NCI-H1417 treated with DMSO at 0.1 percent for 48 hours (cell line): ENCODE measurements around the gene GPR3.

Experiments
- DNase-seq: peaks from one replicate; lab custom pipeline; 2025; lab: John Stamatoyannopoulos, UW

The GPR3 gene, protein sequence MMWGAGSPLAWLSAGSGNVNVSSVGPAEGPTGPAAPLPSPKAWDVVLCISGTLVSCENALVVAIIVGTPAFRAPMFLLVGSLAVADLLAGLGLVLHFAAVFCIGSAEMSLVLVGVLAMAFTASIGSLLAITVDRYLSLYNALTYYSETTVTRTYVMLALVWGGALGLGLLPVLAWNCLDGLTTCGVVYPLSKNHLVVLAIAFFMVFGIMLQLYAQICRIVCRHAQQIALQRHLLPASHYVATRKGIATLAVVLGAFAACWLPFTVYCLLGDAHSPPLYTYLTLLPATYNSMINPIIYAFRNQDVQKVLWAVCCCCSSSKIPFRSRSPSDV

GRCh38 chr1:27392096-27392777 is at the start of gene GPR3:
Gene GPR3, plus strand, starts transcription at chr1:27392622. Its CDS starts 1,177 bp downstream, at chr1:27393799.
- DNase-seq = peak; percentile 27

DNA sequence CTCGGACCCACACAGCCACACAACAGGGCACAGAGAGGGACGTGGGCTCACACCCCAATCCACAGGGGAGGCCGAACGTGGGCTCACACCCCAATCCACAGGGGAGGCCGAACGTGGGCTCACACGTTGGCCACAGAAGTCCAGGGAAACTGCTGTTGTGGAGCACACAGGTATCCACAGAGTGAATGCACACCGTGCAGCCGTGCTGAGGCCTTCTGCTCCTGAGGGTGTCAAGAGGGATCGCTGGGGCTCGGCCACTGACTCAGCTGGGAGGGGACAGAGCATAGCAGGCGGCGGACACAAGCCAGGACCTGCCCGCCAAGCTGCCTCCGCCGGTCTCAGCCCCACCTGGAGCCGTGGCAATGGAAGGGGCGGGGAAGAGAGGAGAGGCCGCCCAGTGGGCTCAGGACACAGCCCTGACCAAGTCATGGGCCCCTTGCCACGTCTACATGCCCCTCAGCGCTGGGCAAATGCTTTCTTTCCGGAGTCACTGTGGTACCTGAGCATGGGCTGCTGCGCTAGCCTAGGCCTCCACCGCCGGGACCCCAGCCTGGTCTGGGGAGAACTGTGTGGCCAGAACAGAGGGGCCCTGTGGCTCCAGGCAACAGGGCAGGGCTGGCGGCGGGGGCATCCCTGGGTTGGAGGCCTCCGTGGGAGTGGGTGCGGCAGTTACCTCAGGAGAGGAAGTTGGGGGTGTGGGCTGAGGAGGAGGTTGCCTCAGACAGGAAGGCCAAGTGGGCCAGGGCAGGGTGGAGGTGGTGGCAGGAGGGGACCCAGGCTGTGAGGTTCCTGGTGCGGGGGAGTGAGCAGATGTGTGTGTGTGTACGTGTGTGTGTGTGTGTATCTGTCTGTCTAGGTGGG is 49.4 kb upstream of the GPR3 start:
- DNase-seq = no peak

DNA sequence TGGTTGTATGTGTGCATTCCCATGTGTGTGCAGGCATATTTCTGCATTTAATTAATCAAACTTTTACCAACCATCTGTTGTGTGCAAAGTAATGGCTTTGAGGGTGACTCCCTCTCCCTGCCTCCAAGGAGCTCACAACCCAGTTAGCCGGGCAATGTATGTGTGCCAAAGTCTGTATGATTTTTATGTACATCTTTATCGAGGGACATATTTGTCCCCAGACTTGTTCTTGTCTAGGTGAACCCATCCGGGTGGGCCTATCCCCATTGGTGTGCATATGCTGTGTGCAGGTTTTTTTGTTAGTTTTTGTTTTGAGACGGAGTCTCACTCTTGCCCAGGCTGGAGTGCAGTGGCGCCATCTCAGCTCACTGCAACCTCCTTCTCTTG is 48.8 kb upstream of the GPR3 start:
- DNase-seq = no peak

DNA sequence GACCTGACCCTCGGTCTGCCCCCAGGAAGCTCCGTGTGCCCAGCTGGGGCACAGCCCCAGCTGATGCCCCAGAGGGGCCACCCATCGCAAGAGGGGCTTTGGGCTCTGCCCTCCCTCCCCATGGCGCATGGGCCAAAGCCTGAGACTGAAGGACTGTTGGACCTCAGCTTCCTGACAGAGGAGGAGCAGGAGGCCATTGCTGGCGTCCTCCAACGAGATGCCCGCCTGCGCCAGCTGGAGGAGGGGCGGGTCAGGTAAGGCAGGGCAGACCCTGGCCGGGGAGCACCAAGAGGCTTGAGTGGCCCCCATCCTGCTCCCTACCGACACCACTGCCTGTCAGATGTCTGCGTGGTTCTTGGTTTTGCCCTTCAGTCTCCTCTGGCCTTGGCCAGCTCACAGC is 47.1 kb upstream of the GPR3 start:
- no peak for DNase-seq

DNA sequence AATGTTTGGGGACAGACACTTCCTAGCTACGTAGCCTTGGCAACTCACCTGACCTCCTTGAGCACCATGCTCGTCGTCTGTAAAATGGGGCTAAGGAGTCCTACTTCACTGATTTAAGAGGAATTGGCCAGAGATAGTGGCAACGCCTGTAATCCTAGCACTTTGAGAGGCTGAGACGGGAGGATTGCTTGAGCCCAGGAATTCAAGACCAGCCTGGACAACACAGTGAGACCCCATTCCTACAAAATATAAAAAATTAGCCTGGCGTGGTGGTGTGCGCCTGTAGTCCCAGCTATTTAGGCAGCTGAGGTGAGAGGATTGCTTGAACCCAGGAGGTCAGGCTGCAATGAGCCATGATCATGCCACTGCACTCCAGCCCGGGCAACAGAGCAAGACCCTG is 46.1 kb upstream of the GPR3 start:
- DNase-seq = no peak

DNA sequence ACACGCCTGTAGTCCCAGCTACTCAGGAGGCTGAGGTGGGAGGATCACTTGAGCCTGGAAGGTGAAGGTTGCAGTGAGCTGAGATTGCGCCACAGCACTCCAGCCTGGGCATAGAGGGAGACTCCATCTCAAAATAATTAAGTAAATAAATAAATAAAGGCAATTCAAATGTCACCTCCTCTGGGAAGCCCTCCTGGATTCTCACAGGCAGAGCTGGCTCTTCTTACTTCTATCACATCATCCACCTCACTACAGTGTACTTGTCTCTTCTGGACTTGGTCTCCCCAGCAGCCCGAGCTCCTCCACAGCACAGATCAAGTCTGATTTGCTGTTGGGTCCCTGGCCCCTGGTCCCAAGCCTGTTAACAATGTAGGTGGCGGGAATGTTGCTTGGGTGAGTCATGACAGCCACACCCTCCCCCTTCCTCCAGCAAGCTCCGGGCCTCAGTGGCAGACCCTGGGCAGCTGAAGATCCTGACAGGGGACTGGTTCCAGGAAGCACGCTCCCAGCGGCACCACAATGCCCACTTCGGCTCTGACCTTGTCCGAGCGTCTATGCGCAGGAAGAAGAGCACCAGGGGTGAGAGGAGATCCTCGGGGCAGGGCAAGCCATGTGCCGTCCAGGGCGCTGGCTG is 45.3 kb upstream of the GPR3 start:
- no peak for DNase-seq

GRCh38 chr1:27348861-27349783 is 43.3 kb upstream of the GPR3 start:
- DNase-seq = no peak

GRCh38 chr1:27349784-27350662 is 42.4 kb upstream of the GPR3 start:
- DNase-seq = no peak

DNA sequence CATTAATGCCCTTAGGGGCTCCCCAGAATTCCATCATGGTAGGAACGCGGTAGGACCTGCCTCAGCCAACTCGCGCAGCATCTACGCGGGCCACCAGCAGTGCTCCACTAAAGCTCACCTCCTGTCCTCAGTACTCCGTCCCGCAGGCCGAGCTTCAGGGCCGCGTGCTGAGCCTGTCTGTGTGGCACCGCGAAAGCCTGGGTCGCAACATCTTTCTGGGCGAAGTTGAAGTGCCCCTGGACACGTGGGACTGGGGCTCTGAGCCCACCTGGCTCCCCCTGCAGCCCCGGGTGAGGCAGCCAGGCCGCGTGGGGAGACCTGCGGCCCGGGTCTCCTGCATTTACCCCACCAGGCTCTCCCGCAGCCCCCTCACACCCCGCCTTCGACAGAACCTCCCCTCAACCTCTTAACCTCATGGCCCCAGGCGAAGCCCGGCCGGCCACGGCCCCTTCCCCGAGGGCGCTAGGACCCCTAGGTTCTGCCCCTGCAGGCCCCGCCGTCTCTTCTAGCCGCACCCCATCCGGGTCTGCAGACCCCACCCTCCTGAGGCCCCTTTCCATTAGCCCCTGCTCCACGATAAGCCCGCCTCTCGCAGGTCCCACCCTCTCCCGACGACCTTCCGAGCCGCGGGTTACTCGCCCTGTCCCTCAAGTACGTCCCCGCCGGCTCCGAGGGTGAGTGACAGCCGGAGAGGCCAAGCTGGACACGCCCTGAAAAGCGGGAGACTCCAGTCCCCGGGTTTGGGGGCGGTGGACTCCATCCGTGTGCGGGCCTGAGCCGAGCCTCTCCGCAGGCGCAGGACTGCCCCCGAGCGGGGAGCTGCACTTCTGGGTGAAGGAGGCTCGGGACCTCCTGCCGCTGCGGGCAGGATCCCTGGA is 41.5 kb upstream of the GPR3 start:
- DNase-seq = no peak

- DNase-seq = no peak
These were observed 40.8 kb upstream of the GPR3 start for GRCh38 chr1:27351541-27352107.

- no peak for DNase-seq
These were observed 39.3 kb upstream of the GPR3 start for GRCh38 chr1:27353166-27353565.

DNA sequence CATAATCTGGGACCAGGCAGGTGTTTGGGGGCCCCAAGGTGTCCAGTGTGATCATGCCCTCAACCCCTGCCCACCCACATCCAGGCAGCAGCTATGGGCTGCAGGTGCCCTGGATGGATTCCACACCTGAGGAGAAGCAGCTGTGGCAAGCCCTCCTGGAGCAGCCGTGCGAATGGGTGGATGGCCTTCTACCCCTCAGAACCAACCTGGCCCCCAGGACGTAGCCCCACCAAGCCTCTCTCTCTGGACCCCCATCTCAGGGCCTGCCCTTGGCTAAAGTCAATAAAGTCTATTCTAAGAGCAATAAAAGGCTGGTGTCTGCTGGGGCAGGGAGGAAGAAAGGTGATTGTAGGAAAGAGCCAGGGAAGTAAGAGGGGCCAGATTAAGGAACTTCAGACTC is 38.8 kb upstream of the GPR3 start:
- DNase-seq = no peak

DNA sequence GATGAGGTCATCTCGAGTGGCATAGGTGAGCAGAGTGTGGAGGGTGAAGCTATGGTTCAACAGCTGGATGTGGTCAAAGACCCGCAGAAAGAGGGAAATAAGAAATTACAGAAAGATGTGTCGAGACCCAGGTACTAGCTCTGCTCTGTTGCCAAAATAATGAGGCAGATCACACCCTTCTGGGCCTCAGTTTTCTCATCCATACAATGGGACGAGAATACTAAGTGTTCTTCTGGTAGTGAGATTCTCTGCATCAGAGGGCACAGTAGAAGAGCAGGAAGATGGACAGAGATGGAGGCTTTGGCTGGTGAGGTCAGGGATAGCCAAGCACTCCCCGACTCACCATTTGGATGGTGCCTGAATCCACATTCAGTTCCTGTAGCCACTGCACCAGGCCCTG is 36.7 kb upstream of the GPR3 start:
- DNase-seq = no peak

GRCh38 chr1:27356277-27356618 is 36.2 kb upstream of the GPR3 start:
- no peak for DNase-seq

DNA sequence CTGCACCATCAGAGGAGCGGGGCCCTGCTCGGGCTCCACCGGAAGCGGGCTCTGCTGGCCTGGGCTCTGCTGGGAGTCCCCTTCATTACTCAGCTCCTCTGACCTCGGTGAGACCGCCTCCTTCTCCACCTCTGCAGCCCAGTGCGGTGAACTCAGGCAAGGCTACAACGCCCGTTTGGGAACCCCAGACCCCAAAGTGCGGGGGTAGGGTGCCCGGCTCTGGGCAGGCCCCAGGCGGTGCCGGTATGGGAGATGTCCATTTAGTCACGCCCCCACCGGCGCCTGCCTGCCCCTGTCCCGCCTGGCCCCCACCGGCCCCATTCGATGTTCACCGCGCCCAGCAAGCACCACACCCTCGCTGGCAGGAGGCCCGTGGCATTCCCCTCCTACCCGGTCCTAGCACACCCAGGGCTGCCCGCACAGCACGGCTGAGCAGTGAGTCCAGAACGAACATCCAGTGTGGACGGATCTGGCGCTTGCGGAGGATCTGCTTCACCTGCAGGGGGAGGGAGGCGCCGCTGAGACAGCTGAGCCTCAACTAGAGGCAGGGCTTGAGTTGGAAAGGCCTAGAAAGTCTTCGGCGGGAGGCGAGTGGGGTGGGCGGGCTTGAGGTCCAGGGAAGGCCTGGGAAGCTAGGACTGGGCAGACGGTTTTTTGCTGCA is 35.7 kb upstream of the GPR3 start:
- DNase-seq = no peak

DNA sequence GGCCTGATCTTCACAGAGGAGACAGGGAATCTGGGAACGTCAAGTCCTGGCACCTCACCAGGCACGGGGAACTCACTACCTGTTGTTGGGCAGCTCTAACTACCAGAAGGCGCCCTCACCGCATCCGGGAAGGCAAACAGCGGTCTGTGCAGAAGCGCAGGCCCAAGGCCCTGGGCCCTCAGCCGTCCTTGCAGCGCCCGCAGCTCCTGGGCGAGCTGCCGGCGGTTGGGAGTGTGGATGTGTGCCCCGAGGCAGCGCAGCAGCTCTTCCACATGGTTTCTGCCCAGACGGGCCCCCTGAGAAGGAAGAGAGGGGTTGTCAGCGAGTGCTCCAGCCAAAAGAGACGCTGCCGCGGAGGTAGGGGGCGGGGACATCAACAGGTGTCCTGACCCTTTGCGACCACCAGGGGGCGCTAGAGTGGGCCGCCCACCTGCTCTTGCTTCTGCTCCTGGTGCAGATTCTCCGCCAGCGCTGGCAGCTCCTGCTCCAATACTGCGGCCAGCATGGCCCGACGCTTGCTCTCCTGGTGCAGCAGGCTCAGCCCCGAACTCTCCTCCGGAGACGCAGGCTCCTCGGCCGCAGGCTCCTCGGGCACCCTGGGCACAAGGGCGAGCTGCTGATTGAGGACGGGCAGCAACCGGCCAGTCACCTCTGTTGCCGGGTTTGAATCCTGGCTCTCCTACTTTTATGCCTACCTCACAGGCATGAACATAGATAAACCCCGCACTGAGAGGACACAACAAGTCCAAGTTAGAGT is 35.0 kb upstream of the GPR3 start:
- DNase-seq = no peak

DNA sequence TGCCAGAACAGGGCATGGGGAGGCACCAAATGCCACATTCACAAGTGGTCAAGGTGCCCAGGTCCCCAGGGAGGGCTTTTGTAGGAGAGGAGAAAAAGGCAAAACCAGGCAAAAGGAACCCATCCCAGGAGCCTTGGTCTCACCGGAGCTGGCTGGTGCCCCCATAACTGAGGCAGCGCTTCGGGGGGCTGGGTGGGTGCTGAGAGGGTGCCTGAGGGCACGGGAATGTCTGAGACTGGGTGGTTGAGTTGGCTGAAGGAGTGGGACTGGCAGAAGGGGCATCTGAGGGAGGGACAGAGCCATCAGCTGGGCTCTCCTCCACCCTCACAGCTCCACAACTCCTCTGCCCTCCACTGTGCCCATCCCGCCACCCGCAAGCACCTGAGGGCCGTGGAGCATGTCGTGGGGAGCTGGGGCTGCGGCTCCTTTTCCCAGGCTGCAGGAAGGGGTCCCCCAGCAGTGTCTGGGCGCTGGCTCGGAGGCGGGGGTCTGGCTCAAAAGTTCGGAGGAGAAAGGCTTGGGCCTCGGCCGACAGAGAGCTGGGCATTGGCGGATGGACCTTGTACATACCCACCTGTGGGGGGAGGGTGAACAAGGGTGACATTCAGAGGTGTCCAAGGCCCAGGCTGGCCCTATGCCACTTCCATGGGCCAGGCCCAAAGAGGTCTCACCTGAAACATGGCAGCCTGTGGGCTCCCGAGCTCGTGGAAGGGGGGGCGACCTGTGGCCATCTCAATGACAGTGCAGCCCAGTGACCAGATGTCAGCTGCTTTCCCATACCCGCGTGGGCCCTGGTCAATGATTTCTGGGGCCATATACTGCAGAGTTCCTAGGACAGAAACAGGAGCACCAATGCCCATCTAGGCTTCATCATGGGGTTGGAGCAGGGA is 34.1 kb upstream of the GPR3 start:
- DNase-seq = no peak
